ENCODE data around the gene MID1. TPM values are rescaled to one million over a fixed set of nuclear protein-coding genes. Genes with fewer than 3 reads are reported as not detected.

MID1 gene
- total RNA-seq, 1 donor from 2014 or later: 32.5 TPM

- H3K4me1 Mint-ChIP-seq (ENCODE audit: low read depth): no peaks in the 10 kb centered on the region
- no peak for DNase-seq (ENCODE audit: low spot score, unreplicated experiment)
- no peaks in the 10 kb centered on the region for H3K36me3 Mint-ChIP-seq (ENCODE audit: insufficient read depth)
- TF ChIP-seq CTCF (IDR thresholded peaks at IDR 0.05; ENCODE audit: unreplicated experiment): no peak
- peaks cover 24% of the 10 kb centered on the region for H3K9me3 Mint-ChIP-seq (ENCODE audit: low read depth)
- no peak overlapping the region for H3K27ac Mint-ChIP-seq
- no peaks in the 10 kb centered on the region for H3K27me3 Mint-ChIP-seq
- H3K4me3 Mint-ChIP-seq (ENCODE audit: low read depth): no peak overlapping the region
Observed at GRCh38 chrX:10395643-10396042, 224.7 kb downstream of the MID1 start.
